Stimulated activated CD4-positive, alpha-beta T cell treated with anti-CD3 and anti-CD28 coated beads, Interleukin-1b, Interleukin-23, amount 100 ng/mL, for 1 hour (primary cell): ENCODE results near the gene ATAD1.
"Not testable (repeated sequence)": the region's sequence is repeated elsewhere in the genome, so short reads cannot be mapped to it uniquely, and the experiment has no call there.

Experiments used
- DNase-seq, 2 donors: peaks; one replicate each; pipeline ENCODE4 v3.0.0-alpha.2; 2020; ENCODE audit warnings: low read depth in 2 of 2

The ATAD1 gene, protein sequence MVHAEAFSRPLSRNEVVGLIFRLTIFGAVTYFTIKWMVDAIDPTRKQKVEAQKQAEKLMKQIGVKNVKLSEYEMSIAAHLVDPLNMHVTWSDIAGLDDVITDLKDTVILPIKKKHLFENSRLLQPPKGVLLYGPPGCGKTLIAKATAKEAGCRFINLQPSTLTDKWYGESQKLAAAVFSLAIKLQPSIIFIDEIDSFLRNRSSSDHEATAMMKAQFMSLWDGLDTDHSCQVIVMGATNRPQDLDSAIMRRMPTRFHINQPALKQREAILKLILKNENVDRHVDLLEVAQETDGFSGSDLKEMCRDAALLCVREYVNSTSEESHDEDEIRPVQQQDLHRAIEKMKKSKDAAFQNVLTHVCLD

DNA sequence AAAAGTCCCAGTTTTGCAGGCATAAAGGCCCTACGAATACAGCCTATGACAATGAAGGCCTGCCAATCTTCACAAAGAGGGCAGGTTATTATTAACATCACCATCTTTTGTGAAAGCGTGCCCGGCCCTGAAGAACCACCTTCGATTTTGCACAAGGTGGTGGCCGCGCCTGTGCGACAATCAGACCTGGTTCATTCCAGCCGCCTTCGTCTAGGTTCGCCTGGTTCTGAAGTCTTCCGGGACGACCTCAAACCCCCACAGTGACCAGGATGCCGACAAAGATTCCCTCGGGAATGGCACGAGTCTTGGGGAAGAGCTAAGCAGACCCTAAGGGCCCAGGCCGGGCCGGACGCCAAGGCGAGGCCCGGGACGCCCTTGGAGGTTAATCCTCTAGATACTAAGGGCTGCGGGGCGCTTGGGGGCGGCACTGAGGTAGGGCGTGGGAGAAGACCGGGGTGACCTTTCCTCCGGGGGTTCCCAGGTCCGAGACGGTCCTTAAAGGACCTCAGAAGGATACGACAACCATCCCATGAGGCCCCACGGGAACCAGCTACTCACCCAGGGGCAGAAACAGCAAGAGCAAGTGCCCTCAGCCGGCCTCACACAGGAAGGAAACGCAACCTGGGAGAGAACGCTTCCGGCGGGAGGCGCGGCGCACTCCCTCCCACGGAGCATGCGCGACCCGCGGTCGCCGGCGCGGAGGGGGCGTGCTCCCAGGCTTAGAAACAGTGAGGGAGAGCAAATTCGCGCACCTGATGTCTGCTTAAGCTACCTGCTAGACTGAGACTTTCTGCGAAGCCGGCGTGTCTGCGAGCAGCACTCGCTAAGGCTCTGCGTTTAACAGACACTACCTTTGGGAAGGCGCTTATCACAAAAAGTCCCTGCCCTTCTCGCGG is at the start of gene ATAD1:
ATAD1 (minus strand) TSS at position 618 of the 896 bp plus-strand sequence. CDS start 3,627 bp downstream, outside the sequence.
- DNase-seq, result peak; percentile 66 to 73

- DNase-seq, result no peak
Measured at GRCh38 chr10:87867453-87867852, 49.4 kb upstream of the ATAD1 start.

DNA sequence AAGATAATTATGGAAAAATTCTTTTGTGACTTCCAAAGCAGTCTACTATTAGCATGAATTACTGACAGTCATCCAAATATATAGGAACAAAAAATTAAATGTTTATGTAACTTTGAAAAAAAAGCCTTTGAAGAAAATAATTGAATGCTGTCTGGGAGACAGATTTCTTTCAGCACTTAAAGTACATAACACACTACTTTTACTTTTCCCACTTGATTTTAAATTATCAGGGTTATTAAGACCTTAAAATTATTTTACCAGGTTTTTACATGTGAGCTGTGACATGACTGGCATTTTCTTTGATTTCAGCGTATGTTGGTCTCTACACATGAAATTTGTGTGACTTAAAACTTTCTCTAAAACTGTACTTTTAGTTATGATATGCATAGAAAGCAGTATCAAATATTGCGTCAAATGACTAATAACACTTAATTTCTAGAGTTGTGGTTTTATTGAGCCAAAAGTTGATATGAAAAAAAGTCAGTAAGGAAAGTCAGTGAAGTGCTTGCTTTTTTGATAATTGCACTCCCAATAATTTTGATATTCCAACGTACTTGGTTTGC is 48.5 kb upstream of the ATAD1 start:
- no peak for DNase-seq

- DNase-seq, result no peak
Measured at GRCh38 chr10:87865241-87865881, 47.3 kb upstream of the ATAD1 start.

- no peak for DNase-seq
Measured at GRCh38 chr10:87864496-87865059, 46.6 kb upstream of the ATAD1 start.

GRCh38 chr10:87863951-87864495 is 46.0 kb upstream of the ATAD1 start:
- DNase-seq, result peak in 1 of 2 donors; percentile 4

- peak; percentile 39 to 62 for DNase-seq
Measured at GRCh38 chr10:87863053-87863943, 45.3 kb upstream of the ATAD1 start, which contains the start of the genes KLLN and PTEN. Gene KLLN (minus strand): TSS chr10:87863533. CDS start chr10:87862487, 1,046 bp downstream. Gene PTEN (plus strand): TSS chr10:87863625. CDS start chr10:87864470, 845 bp downstream.

DNA sequence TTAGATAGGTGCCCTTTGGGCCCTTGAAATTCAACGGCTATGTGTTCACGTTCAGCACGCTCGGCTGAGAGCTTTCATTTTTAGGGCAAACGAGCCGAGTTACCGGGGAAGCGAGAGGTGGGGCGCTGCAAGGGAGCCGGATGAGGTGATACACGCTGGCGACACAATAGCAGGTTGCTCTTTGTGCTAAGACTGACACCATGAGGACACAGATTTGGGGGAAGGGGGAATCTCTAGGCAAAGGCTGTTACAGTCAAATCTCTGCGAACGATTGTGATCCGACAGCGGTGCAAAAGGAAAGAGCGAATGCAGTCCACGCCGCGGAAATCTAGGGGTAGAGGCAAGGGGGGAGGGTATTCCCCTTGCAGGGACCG is 44.6 kb upstream of the ATAD1 start:
- peak in 1 of 2 donors; percentile 26 for DNase-seq

- DNase-seq, result peak; percentile 84 to 89
Measured at GRCh38 chr10:87861953-87862678, 44.1 kb upstream of the ATAD1 start.

DNA sequence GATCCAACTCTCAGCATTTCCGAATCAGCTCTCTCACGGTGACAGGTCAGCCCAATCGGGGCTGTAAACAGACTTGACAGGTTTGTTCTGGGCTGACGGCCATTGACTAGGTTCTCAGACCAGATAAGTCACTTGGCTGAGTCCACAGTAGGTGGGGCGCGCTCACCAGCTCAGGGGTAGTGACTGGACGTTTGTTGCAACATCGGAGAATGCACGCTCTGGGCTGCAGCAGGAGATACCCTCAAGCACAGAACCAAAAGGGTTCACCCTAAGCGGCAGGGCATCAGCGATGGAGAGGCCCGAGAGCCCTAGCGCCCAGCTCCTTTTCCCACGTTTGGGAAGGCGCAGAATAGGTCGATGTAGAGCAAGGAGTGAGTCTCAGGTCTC is 43.5 kb upstream of the ATAD1 start:
- no peak for DNase-seq

GRCh38 chr10:87860816-87861403 is 42.9 kb upstream of the ATAD1 start:
- no peak for DNase-seq

- DNase-seq, result no peak
Measured at GRCh38 chr10:87860156-87860795, 42.2 kb upstream of the ATAD1 start.

- not testable (repeated sequence) for DNase-seq
Measured at GRCh38 chr10:87855665-87856064, 37.6 kb upstream of the ATAD1 start.

DNA sequence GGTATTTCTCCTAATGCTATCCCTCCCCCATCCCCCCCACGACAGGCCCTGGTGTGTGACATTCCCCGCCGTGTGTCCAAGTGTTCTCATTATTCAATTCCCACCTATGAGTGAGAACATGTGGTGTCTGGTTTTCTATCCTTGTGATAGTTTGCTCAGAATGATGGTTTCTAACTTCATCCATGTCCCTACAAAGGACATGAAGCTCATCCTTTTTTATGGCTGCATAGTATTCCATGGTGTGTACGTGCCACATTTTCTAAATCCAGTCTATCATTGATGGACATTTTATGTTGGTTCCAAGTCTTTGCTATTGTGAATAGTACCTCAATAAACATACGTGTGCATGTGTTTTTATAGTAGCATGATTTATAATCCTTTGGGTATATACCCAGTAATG is 37.2 kb upstream of the ATAD1 start:
- DNase-seq, result not testable (repeated sequence)

GRCh38 chr10:87852089-87852488 is 34.1 kb upstream of the ATAD1 start:
- no peak for DNase-seq

- no peak for DNase-seq
Measured at GRCh38 chr10:87850742-87851205, 32.7 kb upstream of the ATAD1 start.

GRCh38 chr10:87849001-87849400 is 31.0 kb upstream of the ATAD1 start:
- DNase-seq, result no peak

DNA sequence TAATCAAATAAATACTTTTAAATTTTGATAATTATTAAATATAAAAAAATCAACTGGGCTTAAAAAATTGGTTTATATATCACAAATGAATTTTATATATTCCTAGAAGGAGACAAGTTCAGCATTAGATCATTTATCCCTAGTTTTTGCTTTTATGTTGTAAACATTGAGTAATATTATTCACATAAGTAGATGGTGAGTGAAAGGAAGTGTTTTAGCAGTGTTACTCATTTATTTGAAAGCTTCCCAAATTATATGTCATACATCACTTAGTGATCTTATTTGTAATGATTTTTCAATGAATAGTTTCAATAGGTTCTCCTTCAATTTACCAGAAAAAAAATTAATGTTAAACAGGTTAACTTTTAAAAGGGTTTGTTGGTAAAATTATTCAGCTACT is 29.5 kb upstream of the ATAD1 start:
- no peak for DNase-seq
